HG03521 (cell line): ENCODE results near the gene SNRPD3.
"Not testable (repeated sequence)": the region's sequence is repeated elsewhere in the genome, so short reads cannot be mapped to it uniquely, and the experiment has no call there.

Experiments used
- ATAC-seq: cut with Tn5 transposase; IDR thresholded peaks from one replicate; pipeline ENCODE4 v1.9.1; 2021; ENCODE audit warnings: mild to moderate bottlenecking, moderate library complexity; ENCODE audit not compliant: unreplicated experiment

The SNRPD3 gene

GRCh38 chr22:24530968-24531367 lies 24.8 kb upstream of the SNRPD3 start:
- not testable (repeated sequence) for ATAC-seq

- ATAC-seq = no peak
Measured at GRCh38 chr22:24532075-24532474, 23.7 kb upstream of the SNRPD3 start.

- ATAC-seq = no peak
Measured at GRCh38 chr22:24535348-24535747, 20.5 kb upstream of the SNRPD3 start.

GRCh38 chr22:24536089-24536488 lies 19.7 kb upstream of the SNRPD3 start:
- ATAC-seq = no peak

DNA sequence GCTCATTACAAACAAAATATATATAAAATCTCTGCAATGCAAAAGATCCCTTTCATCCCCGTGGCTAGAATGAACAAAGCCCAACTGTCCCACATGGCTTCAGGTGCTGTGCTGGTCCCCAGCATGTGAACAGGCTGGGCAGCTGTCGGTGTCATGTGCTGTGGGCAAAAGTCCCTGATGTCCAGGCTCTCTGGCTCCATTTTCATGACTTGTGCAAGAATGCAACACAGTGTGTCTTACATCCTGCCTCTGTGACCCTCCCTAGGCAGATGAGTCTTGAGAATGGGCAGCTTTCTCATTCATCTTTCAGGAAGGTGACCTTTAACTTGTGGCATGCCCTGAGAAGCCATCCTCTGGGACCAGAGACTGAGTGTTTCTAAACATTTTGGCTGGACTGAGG lies 15.3 kb upstream of the SNRPD3 start:
- no peak for ATAC-seq

- ATAC-seq = no peak
Measured at GRCh38 chr22:24541681-24542515, 13.9 kb upstream of the SNRPD3 start.

DNA sequence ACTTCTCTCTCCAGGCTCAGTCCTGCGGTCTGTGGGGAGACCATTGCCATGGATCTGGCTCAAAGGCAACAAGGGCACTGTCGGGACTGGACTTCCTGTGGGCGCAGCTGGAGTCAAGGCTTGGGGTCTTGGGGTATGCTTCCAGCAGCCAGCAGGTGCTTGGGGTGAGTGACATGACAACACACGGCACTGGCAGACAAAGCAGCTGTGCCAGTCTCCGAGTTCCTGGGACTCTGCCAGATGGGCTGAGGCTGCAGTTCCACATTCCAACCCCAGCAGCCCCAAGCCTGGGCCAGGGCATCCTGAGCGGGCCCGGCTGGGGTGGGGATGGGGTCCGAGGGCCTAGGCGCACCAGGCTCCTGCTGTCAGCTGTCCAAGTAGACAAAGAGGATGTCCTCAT lies 13.2 kb upstream of the SNRPD3 start:
- ATAC-seq = no peak

- no peak for ATAC-seq
Measured at GRCh38 chr22:24543185-24543601, 12.6 kb upstream of the SNRPD3 start.

DNA sequence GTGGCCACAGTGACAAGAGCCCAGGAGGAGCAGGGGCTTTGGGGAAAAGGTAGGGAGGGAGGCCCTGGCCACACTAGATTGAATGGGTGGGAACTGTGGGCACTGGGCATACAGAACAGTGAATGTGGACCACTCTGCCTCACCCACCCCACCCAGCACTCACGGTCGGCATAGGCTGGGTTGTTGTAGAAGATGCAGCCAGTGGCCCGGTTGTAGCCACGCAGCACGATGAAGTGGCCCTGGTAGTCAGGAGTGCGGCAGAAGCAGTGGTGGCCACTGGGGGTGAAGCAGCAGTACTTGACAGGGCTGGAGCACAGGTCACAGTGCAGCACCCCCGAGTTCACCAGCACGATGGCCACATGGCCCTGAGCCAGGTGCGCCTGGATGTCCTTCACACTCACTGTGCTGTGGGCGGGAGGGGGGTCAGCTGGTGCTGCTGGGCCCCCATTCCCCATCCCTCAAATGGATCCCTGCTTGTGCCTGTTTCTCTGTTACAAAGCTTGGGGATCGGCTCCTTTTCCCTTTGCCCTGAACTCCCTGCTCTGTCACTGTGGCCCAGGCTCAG lies 12.0 kb upstream of the SNRPD3 start:
- no peak for ATAC-seq

DNA sequence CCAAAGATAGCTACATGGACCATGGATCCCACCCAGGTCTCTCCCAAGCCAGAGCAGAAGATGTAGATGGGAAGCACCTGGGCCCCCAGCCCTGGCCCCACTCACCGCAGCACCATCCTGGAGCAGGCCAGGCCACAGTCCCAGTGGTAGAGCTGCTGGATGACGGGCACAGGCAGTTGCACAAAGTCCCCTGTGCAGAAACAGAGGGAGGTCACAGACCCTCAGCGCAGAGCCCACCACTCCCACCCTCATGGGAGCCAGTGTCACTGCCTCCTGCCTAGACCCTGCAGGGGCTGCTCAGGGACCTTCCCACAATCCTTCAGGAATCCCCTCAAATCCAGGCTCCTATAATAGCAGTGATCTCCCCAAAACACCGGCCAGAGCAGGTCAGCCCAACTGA lies 7.0 kb upstream of the SNRPD3 start:
- ATAC-seq = no peak

DNA sequence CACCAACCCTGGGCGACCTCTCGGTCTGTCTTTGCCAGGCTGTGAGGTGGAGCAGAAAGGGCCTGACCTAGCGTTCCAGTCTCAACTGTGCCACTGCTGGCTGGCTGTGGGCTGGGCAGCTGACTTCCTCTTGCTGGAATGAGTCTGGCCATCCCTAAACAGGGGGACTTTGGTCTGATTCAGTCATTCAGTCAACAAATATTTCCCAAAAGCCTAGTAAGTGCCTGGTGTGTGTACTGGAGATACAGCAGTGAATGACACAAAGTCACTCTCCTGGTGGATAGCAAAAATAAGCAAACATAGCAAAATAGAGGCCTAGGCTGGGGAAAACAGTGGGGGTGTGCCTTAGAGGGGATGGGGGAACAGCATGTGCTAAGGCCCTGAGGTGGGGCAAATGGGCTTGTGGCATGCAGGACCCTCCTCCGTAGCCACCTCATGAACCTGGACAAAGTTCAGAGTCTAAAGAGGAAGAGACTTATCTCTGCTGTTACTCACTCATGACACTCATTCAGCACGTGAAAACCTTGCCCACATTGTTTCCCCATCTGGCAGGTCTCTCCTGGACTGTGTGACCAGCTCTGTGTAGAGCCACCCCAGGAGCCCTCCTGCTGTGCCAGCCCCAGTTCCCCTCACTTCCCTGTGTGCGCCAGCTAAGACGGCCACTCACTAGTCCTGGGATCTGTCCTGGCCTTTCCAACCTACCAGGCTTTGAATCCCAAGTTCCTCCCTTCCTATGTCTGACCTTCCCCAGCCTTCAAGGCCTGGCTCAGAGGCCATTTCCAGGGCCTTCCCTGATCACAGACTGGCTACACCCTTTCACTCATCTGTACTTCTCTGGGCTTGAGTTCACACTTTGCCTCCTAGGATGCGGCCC lies 5.5 kb upstream of the SNRPD3 start:
- no peak for ATAC-seq

DNA sequence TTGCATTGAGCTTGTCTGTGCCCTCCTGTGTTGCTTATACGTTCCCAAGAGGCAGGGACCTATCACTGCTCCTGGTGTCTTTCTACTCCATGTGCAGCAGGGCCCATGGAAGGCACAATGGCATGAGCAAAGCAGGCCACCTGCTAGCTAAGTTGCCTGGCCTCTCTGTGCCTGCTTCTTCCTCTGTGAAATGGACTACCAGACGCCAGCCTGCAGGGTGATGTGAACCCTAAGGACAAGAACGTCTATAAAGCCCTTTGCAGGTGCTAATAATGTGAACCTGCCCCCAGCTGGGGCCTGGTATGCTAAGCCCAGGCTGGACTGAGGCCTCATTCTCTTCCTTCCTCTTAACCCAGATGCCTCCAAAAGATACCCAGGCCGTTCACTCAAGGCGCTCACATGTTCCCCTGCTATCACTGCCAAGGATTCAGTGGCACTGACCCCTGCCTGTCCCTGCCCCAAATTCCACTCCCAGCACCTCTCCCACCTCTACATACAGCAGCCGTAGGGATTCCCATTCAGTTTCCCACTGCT lies 4.8 kb upstream of the SNRPD3 start:
- no peak for ATAC-seq

GRCh38 chr22:24552503-24553286 lies 3.1 kb upstream of the SNRPD3 start:
- ATAC-seq = not testable (repeated sequence)

- ATAC-seq = no peak
Measured at GRCh38 chr22:24553597-24554312, 2.0 kb upstream of the SNRPD3 start.

- ATAC-seq = no peak
Measured at GRCh38 chr22:24554313-24555164, 1.3 kb upstream of the SNRPD3 start, which contains the start of gene GUCD1. TSS of gene GUCD1 (minus strand) at chr22:24555138. CDS start at chr22:24554991, 147 bp downstream.

GRCh38 chr22:24559471-24559870 lies 3.7 kb downstream of the SNRPD3 start:
- no peak for ATAC-seq

DNA sequence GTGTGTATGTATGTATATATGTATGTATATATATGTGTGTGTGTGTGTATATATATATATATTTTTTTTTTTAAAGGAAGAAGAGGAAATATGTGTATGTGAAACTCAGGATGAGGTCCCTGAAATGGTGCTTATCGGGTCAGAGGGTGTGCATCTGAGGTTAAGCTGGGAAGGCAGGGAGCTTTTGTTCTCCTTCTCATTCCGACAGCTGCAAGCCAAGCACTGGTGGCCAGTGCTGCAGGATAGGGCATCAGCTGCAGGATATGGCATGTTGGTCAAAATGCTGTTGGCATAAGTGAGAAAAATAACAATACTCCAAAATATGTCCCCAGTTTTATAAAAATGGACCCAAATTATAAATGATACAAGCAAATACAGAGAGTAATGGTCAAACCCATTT lies 7.4 kb downstream of the SNRPD3 start:
- ATAC-seq = no peak

DNA sequence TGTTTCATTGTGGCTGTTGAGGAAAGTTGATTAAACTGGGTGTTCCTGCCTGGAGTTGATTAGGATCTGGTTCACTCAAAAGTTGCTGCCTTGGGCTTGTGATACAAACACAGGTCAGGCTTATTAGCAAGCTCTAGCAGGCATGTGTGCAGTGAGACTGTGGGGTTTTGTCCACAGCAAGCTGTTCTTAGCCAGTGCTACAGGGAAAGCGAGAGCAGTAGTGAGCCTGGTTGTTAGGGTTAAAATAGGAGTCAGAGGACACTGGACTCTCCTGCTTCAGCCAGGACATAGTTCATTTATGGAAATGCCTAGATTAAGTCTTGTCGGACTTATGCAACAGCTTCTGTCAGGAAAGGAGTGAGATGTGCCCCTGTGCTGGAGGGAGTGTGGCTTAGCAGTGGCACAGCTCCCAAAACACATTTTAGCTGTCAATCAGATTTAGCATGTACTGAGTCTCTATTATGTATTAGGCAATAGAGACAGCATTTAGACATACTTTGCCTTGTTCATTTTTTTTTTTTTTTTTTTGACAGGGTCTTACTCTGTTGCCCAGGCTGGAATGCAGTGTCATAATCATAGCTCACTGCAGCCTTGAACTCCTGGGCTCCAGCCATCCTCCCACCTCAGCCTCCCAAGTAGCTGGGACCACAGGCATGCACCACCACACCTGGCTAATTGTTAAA lies 8.7 kb downstream of the SNRPD3 start:
- ATAC-seq = no peak
